Fibroblast of mammary gland (primary cell): Measurements from ENCODE around the gene TOX3.

ENCODE experiments used
- DNase-seq: peaks from one replicate; pipeline ENCODE4 v3.0.0-alpha.2; 2010; ENCODE audit warnings: low read depth
- H3K4me3 ChIP-seq: 2 replicates; pipeline ENCODE4 v1.5.1; 2011; ENCODE audit warnings: low read depth, mild to moderate bottlenecking, low read length, moderate library complexity; ENCODE audit not compliant: control insufficient read depth
- CTCF ChIP-seq: conservative IDR thresholded peaks from 2 replicates; pipeline ENCODE4 v1.5.1; 2011; ENCODE audit warnings: low read depth, low read length, inconsistent platforms; ENCODE audit not compliant: control insufficient read depth, insufficient read depth

TOX3 gene

GRCh38 chr16:52563767-52564611 is 17.0 kb upstream of the TOX3 start:
- no peak for TF ChIP-seq CTCF
- H3K4me3 ChIP-seq: no peak overlapping the region
- DNase-seq: no peak

GRCh38 chr16:52562770-52563169 is 15.8 kb upstream of the TOX3 start:
- DNase-seq: no peak
- no peak for TF ChIP-seq CTCF
- no peak overlapping the region for H3K4me3 ChIP-seq

GRCh38 chr16:52561910-52562741 is 15.2 kb upstream of the TOX3 start:
- TF ChIP-seq CTCF: no peak
- H3K4me3 ChIP-seq: no peak overlapping the region
- no peak for DNase-seq

- TF ChIP-seq CTCF: no peak
- H3K4me3 ChIP-seq: no peak overlapping the region
- DNase-seq: no peak
Observed at GRCh38 chr16:52558448-52558847, 11.5 kb upstream of the TOX3 start.

GRCh38 chr16:52557236-52557635 is 10.3 kb upstream of the TOX3 start:
- no peak for TF ChIP-seq CTCF
- H3K4me3 ChIP-seq: no peak overlapping the region
- no peak for DNase-seq

GRCh38 chr16:52556083-52556482 is 9.1 kb upstream of the TOX3 start:
- DNase-seq: no peak
- no peak overlapping the region for H3K4me3 ChIP-seq
- no peak for TF ChIP-seq CTCF
